HEK293 (cell line): Measurements from ENCODE around the gene MAP3K5.

ENCODE experiments used
- CTCF ChIA-PET: fragments of 350-600 bp; formaldehyde crosslinking; extraction: SDS; loops from one replicate; lab custom pipeline; 2021; ENCODE audit warnings: antibody characterized with exemption; lab: Yijun Ruan, JAX
- POLR2A ChIA-PET: fragments of 300-600 bp; formaldehyde crosslinking; extraction: SDS; loops from one replicate; lab custom pipeline; 2020; ENCODE audit warnings: antibody characterized with exemption, inconsistent platforms; lab: Yijun Ruan, JAX
- H3K27ac ChIP-seq: fragments of 200-500 bp; sonication (Bioruptor generic); 2 replicates; pipeline ENCODE4 v1.5.1; 2014; ENCODE audit warnings: low read depth, low read length, control low read depth, inconsistent platforms; ENCODE audit errors: extremely low read depth
- H3K36me3 ChIP-seq, 2 experiments: fragments of 200-500 bp in 1 of 2; sonication (Bioruptor generic) in 1 of 2; 1 replicate in 1 of 2; 2 replicates in 1 of 2; pipeline ENCODE4 v1.5.1; 2014 to 2017; ENCODE audit warnings: inconsistent platforms in 2 of 2, low read length in 2 of 2; ENCODE audit not compliant: control insufficient read depth in 2 of 2, insufficient read depth in 1 of 2
- H3K4me1 ChIP-seq: fragments of 200-500 bp; sonication (Bioruptor generic); 2 replicates; pipeline ENCODE4 v1.5.1; 2014; ENCODE audit warnings: mild to moderate bottlenecking, low read length, inconsistent platforms; ENCODE audit not compliant: control insufficient read depth, insufficient read depth
- H3K4me3 ChIP-seq: 2 replicates; pipeline ENCODE4 v1.5.1; 2011; ENCODE audit warnings: low read depth, mild to moderate bottlenecking, control low read depth, low read length, moderate library complexity
- H3K9me3 ChIP-seq: fragments of 200-500 bp; sonication (Bioruptor generic); 2 replicates; pipeline ENCODE4 v1.5.1; 2014; ENCODE audit warnings: low read depth, low read length, inconsistent platforms; ENCODE audit not compliant: control insufficient read depth, insufficient read depth
- HIC1 ChIP-seq: fragments of 450-650 bp; formaldehyde crosslinking; IDR thresholded peaks from 2 replicates; pipeline ENCODE4 v1.5.1; 2016; ENCODE audit warnings: missing biosample characterization, missing genetic modification characterization
- HOXA7 ChIP-seq: sonication (generic); formaldehyde crosslinking; IDR thresholded peaks from 2 replicates; pipeline ENCODE4 v1.8.1; 2022; ENCODE audit warnings: missing genetic modification reagents, borderline replicate concordance
- HOXC10 ChIP-seq: sonication (generic); formaldehyde crosslinking; IDR thresholded peaks from 2 replicates; pipeline ENCODE4 v1.8.1; 2023; ENCODE audit warnings: mild to moderate bottlenecking, missing genetic modification reagents
- IKZF3 ChIP-seq: fragments of 450-650 bp; IDR thresholded peaks from 2 replicates; pipeline ENCODE4 v1.5.0; 2018; ENCODE audit warnings: missing biosample characterization, mild to moderate bottlenecking, missing genetic modification characterization, moderate library complexity
- KLF10 ChIP-seq: fragments of 450-650 bp; IDR thresholded peaks from 2 replicates; pipeline ENCODE4 v1.5.1; 2018; ENCODE audit warnings: missing biosample characterization, mild to moderate bottlenecking, missing genetic modification characterization
- SP7 ChIP-seq: fragments of 450-650 bp; formaldehyde crosslinking; IDR thresholded peaks from 2 replicates; pipeline ENCODE4 v1.5.1; 2016; ENCODE audit warnings: missing biosample characterization, missing genetic modification characterization
- ZBTB21 ChIP-seq: fragments of 450-650 bp; formaldehyde crosslinking; IDR thresholded peaks from 2 replicates; pipeline ENCODE4 v1.5.1; 2017; ENCODE audit warnings: missing biosample characterization, missing genetic modification characterization
- ZBTB26 ChIP-seq: fragments of 450-650 bp; formaldehyde crosslinking; optimal IDR thresholded peaks from 2 replicates; pipeline ENCODE3; 2016; ENCODE audit warnings: missing biosample characterization, mild to moderate bottlenecking, missing genetic modification characterization
- ZNF391 ChIP-seq: fragments of 450-650 bp; formaldehyde crosslinking; IDR thresholded peaks from 2 replicates; pipeline ENCODE4 v1.5.1; 2016; ENCODE audit warnings: low read depth, missing biosample characterization, missing genetic modification characterization, borderline replicate concordance
- ZNF426 ChIP-seq: fragments of 450-650 bp; formaldehyde crosslinking; IDR thresholded peaks from 2 replicates; pipeline ENCODE4 v1.5.1; 2017; ENCODE audit warnings: missing biosample characterization, missing genetic modification characterization, mild to moderate bottlenecking, inconsistent platforms, moderate library complexity
- ZNF701 ChIP-seq: fragments of 450-650 bp; formaldehyde crosslinking; IDR thresholded peaks from 2 replicates; pipeline ENCODE4 v1.5.1; 2016; ENCODE audit warnings: missing biosample characterization, missing genetic modification characterization
- ZNF843 ChIP-seq: fragments of 450-650 bp; formaldehyde crosslinking; IDR thresholded peaks from 2 replicates; pipeline ENCODE4 v1.5.1; 2016; ENCODE audit warnings: missing biosample characterization, missing genetic modification characterization
- TF ChIP-seq, protein P1 (sequence below): fragments of 450-650 bp; formaldehyde crosslinking; IDR thresholded peaks from 2 replicates; pipeline ENCODE4 v1.5.1; 2016; ENCODE audit warnings: missing biosample characterization, missing genetic modification characterization
- TF ChIP-seq, protein P2 (sequence below): fragments of 450-650 bp; formaldehyde crosslinking; IDR thresholded peaks from 2 replicates; pipeline ENCODE4 v1.5.1; 2016; ENCODE audit warnings: missing biosample characterization, missing genetic modification characterization
- TF ChIP-seq, protein P3 (sequence below): fragments of 450-650 bp; formaldehyde crosslinking; IDR thresholded peaks from 2 replicates; pipeline ENCODE4 v1.5.0; 2017; ENCODE audit warnings: missing biosample characterization, missing genetic modification characterization, borderline replicate concordance

Gene MAP3K5

GRCh38 chr6:136520517-136520916 is 271.8 kb downstream of the MAP3K5 start (continued):
- no peak for TF ChIP-seq HOXA7 (CRISPR knock-in tag)
- TF ChIP-seq, protein P1, sequence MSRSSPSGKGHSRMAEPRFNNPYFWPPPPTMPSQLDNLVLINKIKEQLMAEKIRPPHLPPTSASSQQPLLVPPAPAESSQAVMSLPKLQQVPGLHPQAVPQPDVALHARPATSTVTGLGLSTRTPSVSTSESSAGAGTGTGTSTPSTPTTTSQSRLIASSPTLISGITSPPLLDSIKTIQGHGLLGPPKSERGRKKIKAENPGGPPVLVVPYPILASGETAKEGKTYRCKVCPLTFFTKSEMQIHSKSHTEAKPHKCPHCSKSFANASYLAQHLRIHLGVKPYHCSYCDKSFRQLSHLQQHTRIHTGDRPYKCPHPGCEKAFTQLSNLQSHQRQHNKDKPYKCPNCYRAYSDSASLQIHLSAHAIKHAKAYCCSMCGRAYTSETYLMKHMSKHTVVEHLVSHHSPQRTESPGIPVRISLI (tag by site-specific recombination) = no peak
- 0 out of 2 replicates have a peak, but pooled peaks have one; percentile 27 for TF ChIP-seq HIC1
- TF ChIP-seq, all 188 proteins: peak for 7

GRCh38 chr6:136517582-136517981 is 274.7 kb downstream of the MAP3K5 start:
- H3K4me1 ChIP-seq = 0 out of 2 replicates have a peak, but pooled peaks cover 7% of the 10 kb centered on the region
- no peak overlapping the region for H3K4me3 ChIP-seq
- ChIA-PET POLR2A (no interaction called here), CTCF (interaction anchor here (1.5 kb wide), 1 partner anchor 34 kb away, joined by 3 read pairs; no protein-coding TSS in a partner anchor)
- H3K9me3 ChIP-seq = no peaks in the 10 kb centered on the region
- no peak overlapping the region for H3K27ac ChIP-seq
- no peaks in the 10 kb centered on the region for H3K36me3 ChIP-seq
- TF ChIP-seq ZBTB21 = no peak
- no peak for TF ChIP-seq ZNF426 (tag by site-specific recombination)
- no peak for TF ChIP-seq ZNF391 (tag by site-specific recombination)
- no peak for TF ChIP-seq ZNF843
- no peak for TF ChIP-seq ZNF701 (tag by site-specific recombination)

DNA sequence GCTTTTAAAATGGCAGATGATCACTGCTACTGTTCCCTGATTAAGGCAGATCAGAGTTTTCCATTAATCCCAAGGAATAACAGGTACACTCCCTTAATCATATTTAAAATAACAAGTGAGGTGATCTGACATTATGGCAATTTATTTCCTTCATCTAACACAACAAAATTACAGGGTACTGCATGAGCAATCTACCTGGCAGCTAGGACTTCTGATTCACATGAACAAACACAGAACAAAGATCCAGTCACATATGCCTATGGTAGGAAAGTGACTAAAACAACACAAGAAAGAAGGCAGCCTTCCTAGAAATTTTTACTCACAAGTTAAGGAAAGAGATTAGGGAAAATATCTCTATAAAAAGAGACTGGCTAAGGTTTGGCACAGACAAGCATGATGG is 275.3 kb downstream of the MAP3K5 start:
- ChIA-PET CTCF (interaction anchor here (0.6 to 1.3 kb wide), 3 partner anchors 9 to 32 kb away, joined by 3 to 4 read pairs (median 3); no protein-coding TSS in a partner anchor), POLR2A (no interaction called here)
- 0 out of 2 replicates have a peak, but pooled peaks cover 7% of the 10 kb centered on the region for H3K4me1 ChIP-seq
- peak; percentile 60 for TF ChIP-seq SP7 (tag by site-specific recombination)
- no peak for TF ChIP-seq ZBTB26 (tag by site-specific recombination)
- TF ChIP-seq KLF10 (tag by site-specific recombination) = no peak
- TF ChIP-seq, protein P2, sequence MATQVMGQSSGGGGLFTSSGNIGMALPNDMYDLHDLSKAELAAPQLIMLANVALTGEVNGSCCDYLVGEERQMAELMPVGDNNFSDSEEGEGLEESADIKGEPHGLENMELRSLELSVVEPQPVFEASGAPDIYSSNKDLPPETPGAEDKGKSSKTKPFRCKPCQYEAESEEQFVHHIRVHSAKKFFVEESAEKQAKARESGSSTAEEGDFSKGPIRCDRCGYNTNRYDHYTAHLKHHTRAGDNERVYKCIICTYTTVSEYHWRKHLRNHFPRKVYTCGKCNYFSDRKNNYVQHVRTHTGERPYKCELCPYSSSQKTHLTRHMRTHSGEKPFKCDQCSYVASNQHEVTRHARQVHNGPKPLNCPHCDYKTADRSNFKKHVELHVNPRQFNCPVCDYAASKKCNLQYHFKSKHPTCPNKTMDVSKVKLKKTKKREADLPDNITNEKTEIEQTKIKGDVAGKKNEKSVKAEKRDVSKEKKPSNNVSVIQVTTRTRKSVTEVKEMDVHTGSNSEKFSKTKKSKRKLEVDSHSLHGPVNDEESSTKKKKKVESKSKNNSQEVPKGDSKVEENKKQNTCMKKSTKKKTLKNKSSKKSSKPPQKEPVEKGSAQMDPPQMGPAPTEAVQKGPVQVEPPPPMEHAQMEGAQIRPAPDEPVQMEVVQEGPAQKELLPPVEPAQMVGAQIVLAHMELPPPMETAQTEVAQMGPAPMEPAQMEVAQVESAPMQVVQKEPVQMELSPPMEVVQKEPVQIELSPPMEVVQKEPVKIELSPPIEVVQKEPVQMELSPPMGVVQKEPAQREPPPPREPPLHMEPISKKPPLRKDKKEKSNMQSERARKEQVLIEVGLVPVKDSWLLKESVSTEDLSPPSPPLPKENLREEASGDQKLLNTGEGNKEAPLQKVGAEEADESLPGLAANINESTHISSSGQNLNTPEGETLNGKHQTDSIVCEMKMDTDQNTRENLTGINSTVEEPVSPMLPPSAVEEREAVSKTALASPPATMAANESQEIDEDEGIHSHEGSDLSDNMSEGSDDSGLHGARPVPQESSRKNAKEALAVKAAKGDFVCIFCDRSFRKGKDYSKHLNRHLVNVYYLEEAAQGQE (tag by site-specific recombination) = no peak
- no peak for TF ChIP-seq IKZF3
- TF ChIP-seq HOXC10 (CRISPR knock-in tag) = no peak
- TF ChIP-seq, protein P3, sequence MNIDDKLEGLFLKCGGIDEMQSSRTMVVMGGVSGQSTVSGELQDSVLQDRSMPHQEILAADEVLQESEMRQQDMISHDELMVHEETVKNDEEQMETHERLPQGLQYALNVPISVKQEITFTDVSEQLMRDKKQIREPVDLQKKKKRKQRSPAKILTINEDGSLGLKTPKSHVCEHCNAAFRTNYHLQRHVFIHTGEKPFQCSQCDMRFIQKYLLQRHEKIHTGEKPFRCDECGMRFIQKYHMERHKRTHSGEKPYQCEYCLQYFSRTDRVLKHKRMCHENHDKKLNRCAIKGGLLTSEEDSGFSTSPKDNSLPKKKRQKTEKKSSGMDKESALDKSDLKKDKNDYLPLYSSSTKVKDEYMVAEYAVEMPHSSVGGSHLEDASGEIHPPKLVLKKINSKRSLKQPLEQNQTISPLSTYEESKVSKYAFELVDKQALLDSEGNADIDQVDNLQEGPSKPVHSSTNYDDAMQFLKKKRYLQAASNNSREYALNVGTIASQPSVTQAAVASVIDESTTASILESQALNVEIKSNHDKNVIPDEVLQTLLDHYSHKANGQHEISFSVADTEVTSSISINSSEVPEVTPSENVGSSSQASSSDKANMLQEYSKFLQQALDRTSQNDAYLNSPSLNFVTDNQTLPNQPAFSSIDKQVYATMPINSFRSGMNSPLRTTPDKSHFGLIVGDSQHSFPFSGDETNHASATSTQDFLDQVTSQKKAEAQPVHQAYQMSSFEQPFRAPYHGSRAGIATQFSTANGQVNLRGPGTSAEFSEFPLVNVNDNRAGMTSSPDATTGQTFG (tag by site-specific recombination) = no peak
- TF ChIP-seq, all 188 proteins: peak for 1
- Histone ChIP-seq H3K9me3 (no peaks in the 10 kb centered on the region), H3K4me3 (no peak overlapping the region), H3K27ac (no peak overlapping the region), H3K36me3 (no peaks in the 10 kb centered on the region)
